Measurements from ENCODE around the gene TNRC18. TPM values are rescaled to one million over a fixed set of nuclear protein-coding genes. Genes with fewer than 3 reads are reported as not detected.
A peak's percentile ranks its signal among the peaks of the same experiment; 100 is the strongest.

Gene TNRC18
- polyA plus RNA-seq, 3 donors = 0.64 to 49.9 (median 0.70) TPM

GRCh38 chr7:5396999-5397663 lies 26.5 kb downstream of the TNRC18 start:
- under 1% methylated on average over 29 of the region's 30 CpGs for WGBS (ENCODE audit: insufficient coverage)
- Mint-ChIP-seq H3K27ac (peak overlapping the region; percentile 94 to 99 (median 98)), H3K4me1 (peaks cover 44% of the 10 kb centered on the region), H3K4me3 (peak overlapping the region; percentile 75 to 84), H3K27me3 (ENCODE audit: low read depth in 3 of 3) (peaks cover 0 to 2% (median 0%) of the 10 kb centered on the region in 3 donors), H3K36me3 (peaks cover 24 to 45% of the 10 kb centered on the region in 2 donors), H3K9me3 (peaks cover 0 to 6% (median 0%) of the 10 kb centered on the region in 7 donors)
- Histone ChIP-seq H3K9ac (ENCODE audit: insufficient read depth, low read length, poor library complexity, severe bottlenecking) (peak overlapping the region; percentile 90), H3K4me1 (ENCODE audit: control insufficient read depth in 1 of 2, insufficient read depth in 2 of 2, low read length in 2 of 2) (peaks cover 30 to 33% of the 10 kb centered on the region in 2 donors), H3K27me3 (ENCODE audit: control insufficient read depth in 2 of 2, insufficient read depth in 2 of 2, low read length in 2 of 2) (no peaks in the 10 kb centered on the region), H2AFZ (ENCODE audit: insufficient read depth, low read depth, low read length, poor library complexity, severe bottlenecking) (peak overlapping the region; percentile 66), H3K79me2 (ENCODE audit: insufficient read depth, low read length) (peaks cover 100% of the 10 kb centered on the region), H3K36me3 (replicated peaks in 1 of 2; ENCODE audit: control insufficient read depth in 1 of 2, insufficient read depth in 2 of 2, low read length in 2 of 2) (peaks cover 24 to 36% of the 10 kb centered on the region in 2 donors), H3K4me3 (replicated peaks in 1 of 3; ENCODE audit: low read depth in 2 of 3, low read length in 3 of 3) (peak overlapping the region; percentile 59 to 84 (median 66)), H3K27ac (ENCODE audit: low read depth in 1 of 2, low read length in 2 of 2) (peak overlapping the region; percentile 68 to 94), H3K4me2 (replicated peaks; ENCODE audit: extremely low read depth, low read length, poor library complexity, severe bottlenecking) (peak overlapping the region; percentile 92), H3K9me3 (replicated peaks in 1 of 2; ENCODE audit: control insufficient read depth in 1 of 2, insufficient read depth in 1 of 2, low read length in 2 of 2) (no peaks in the 10 kb centered on the region), H4K20me1 (ENCODE audit: insufficient read depth, low read length) (peaks cover 96% of the 10 kb centered on the region)
- intact Hi-C loops (cut with micrococcal nuclease) = loop anchor here in 1 of 2 donors (2.0 kb wide), 2 partner anchors 26 to 54 kb away; partner anchors contain the start of gene TNRC18
- DNase-seq = peak; percentile 97 to 99 (median 99)
- no peak for TF ChIP-seq CTCF (IDR thresholded peaks at IDR 0.05)

- intact Hi-C loops (cut with micrococcal nuclease) = loop anchor here in 1 of 2 donors (2.0 kb wide), 2 partner anchors 26 to 54 kb away; partner anchors contain the start of gene TNRC18
- H3K27me3 Mint-ChIP-seq (ENCODE audit: low read depth in 3 of 3) = peaks cover 0 to 2% (median 0%) of the 10 kb centered on the region in 3 donors
These were observed 27.1 kb downstream of the TNRC18 start for GRCh38 chr7:5396542-5396941.

More at GRCh38 chr7:5396542-5396941, 27.1 kb downstream of the TNRC18 start:
- peak; percentile 49 for TF ChIP-seq CTCF (IDR thresholded peaks at IDR 0.05)
- Mint-ChIP-seq H3K4me3 (peak overlapping the region; percentile 75 to 84), H3K4me1 (peaks cover 44% of the 10 kb centered on the region), H3K27ac (peak overlapping the region; percentile 70 to 91 (median 85)), H3K9me3 (peaks cover 0 to 4% (median 0%) of the 10 kb centered on the region in 7 donors), H3K36me3 (peaks cover 27 to 44% of the 10 kb centered on the region in 2 donors)
- peak overlapping the region; percentile 68 to 94 for H3K27ac ChIP-seq (ENCODE audit: low read depth in 1 of 2, low read length in 2 of 2)
- H4K20me1 ChIP-seq (ENCODE audit: insufficient read depth, low read length) = peaks cover 96% of the 10 kb centered on the region
- peaks cover 30 to 33% of the 10 kb centered on the region in 2 donors for H3K4me1 ChIP-seq (ENCODE audit: control insufficient read depth in 1 of 2, insufficient read depth in 2 of 2, low read length in 2 of 2)
- H3K36me3 ChIP-seq (replicated peaks in 1 of 2; ENCODE audit: control insufficient read depth in 1 of 2, insufficient read depth in 2 of 2, low read length in 2 of 2) = peaks cover 30 to 38% of the 10 kb centered on the region in 2 donors
- H2AFZ ChIP-seq (ENCODE audit: insufficient read depth, low read depth, low read length, poor library complexity, severe bottlenecking) = peak overlapping the region; percentile 66
- H3K27me3 ChIP-seq (ENCODE audit: control insufficient read depth in 2 of 2, insufficient read depth in 2 of 2, low read length in 2 of 2) = no peaks in the 10 kb centered on the region
- H3K9me3 ChIP-seq (replicated peaks in 1 of 2; ENCODE audit: control insufficient read depth in 1 of 2, insufficient read depth in 1 of 2, low read length in 2 of 2) = no peaks in the 10 kb centered on the region
- peak overlapping the region; percentile 92 for H3K4me2 ChIP-seq (replicated peaks; ENCODE audit: extremely low read depth, low read length, poor library complexity, severe bottlenecking)
- 0% methylated on average over 2 of the region's 6 CpGs for WGBS (ENCODE audit: insufficient coverage)
- DNase-seq = peak; percentile 51 to 74 (median 62)
- H3K4me3 ChIP-seq (replicated peaks in 1 of 3; ENCODE audit: low read depth in 2 of 3, low read length in 3 of 3) = peak overlapping the region; percentile 59 to 84 (median 66)
- H3K9ac ChIP-seq (ENCODE audit: insufficient read depth, low read length, poor library complexity, severe bottlenecking) = peak overlapping the region; percentile 90
- peaks cover 98% of the 10 kb centered on the region for H3K79me2 ChIP-seq (ENCODE audit: insufficient read depth, low read length)

All from CD14-positive monocyte (primary cell).